ENCODE data around the gene ATN1. TPM values are rescaled to one million over a fixed set of nuclear protein-coding genes. Genes with fewer than 3 reads are reported as not detected.
A peak's percentile ranks its signal among the peaks of the same experiment; 100 is the strongest.

Gene ATN1
- total and polyA plus RNA-seq, 2 of the 8 experiments (the other 6 are each of a cell fraction or from before 2014, with no cell fraction given) = 20.6 to 73.4 TPM

- POLR2A ChIA-PET (ENCODE audit: partially characterized antibody) = interaction anchor here (0.9 to 44.0 kb wide), 10 partner anchors 14 to 453 kb away, joined by 3 to 1596 read pairs (median 22); partner anchors contain the start of genes C12orf57, CDCA3, EMG1 and ENO2
- TF ChIP-seq USF2 (IDR thresholded peaks at IDR 0.05; ENCODE audit: low read length) = no peak
Measured at GRCh38 chr12:6923851-6924250, 3.9 kb upstream of the ATN1 start.

More at GRCh38 chr12:6923851-6924250, 3.9 kb upstream of the ATN1 start:
- Histone ChIP-seq H2BK15ac (ENCODE audit: low read length) (no peak overlapping the region), H3K14ac (ENCODE audit: insufficient read length) (no peak overlapping the region), H2AK5ac (ENCODE audit: low read depth, low read length) (no peak overlapping the region), H2BK20ac (ENCODE audit: low read length) (no peak overlapping the region), H4K91ac (replicated peaks; ENCODE audit: insufficient read length, low read length) (no peak overlapping the region), H3K79me1 (ENCODE audit: low read depth, low read length) (no peaks in the 10 kb centered on the region; the same call in 1 of the 2 replicates), H2BK5ac (ENCODE audit: low read depth, low read length) (no peak overlapping the region), H3K23me2 (ENCODE audit: low read depth, low read length) (peaks cover 21% of the 10 kb centered on the region), H3K4me1 (replicated peaks in 1 of 4; ENCODE audit: control insufficient read depth in 3 of 4, insufficient read depth in 4 of 4, low read length in 3 of 4) (peaks cover 12 to 24% (median 16%) of the 10 kb centered on the region in 4 experiments), H3K18ac (ENCODE audit: extremely low read depth, low read length) (no peak overlapping the region), H3K56ac (replicated peaks; ENCODE audit: insufficient read length, low read depth, low read length) (no peak overlapping the region), H2BK120ac (replicated peaks; ENCODE audit: low read depth, low read length) (no peak overlapping the region), H3K4me2 (ENCODE audit: insufficient read depth in 1 of 2, low read depth in 2 of 2, low read length in 2 of 2) (peak overlapping the region; percentile 92 to 100; a peak in 3 of 4 replicates), H2BK12ac (ENCODE audit: low read depth, low read length) (no peak overlapping the region), H3K27me3 (replicated peaks in 1 of 4; ENCODE audit: control insufficient read depth in 3 of 4, extremely low read depth in 1 of 4, insufficient read depth in 3 of 4, low read length in 3 of 4) (no peaks in the 10 kb centered on the region), H4K20me1 (replicated peaks in 1 of 2; ENCODE audit: control insufficient read depth in 1 of 2, insufficient read depth in 2 of 2, low read length in 2 of 2) (peaks cover 2 to 4% of the 10 kb centered on the region in 2 experiments), H3K4me3 (ENCODE audit: extremely low read depth in 1 of 4, insufficient read depth in 2 of 4, low read depth in 3 of 4, low read length in 4 of 4) (no peak overlapping the region), H4K5ac (ENCODE audit: insufficient read length, low read depth, low read length) (no peak overlapping the region), H2AFZ (ENCODE audit: low read length) (no peak overlapping the region), H4K8ac (ENCODE audit: extremely low read depth, insufficient read depth, low read length) (no peak overlapping the region), H3K79me2 (ENCODE audit: control insufficient read depth in 1 of 2, insufficient read depth in 2 of 2, low read length in 2 of 2) (peaks cover 5% of the 10 kb centered on the region in 2 experiments), H3K27ac (ENCODE audit: low read depth, low read length) (no peak overlapping the region), H3K4ac (replicated peaks; ENCODE audit: insufficient read length, low read depth, low read length) (no peak overlapping the region), H3K36me3 (ENCODE audit: control insufficient read depth in 2 of 4, insufficient read depth in 4 of 4, low read length in 3 of 4) (peaks cover 19 to 47% (median 31%) of the 10 kb centered on the region in 4 experiments), H3K23ac (ENCODE audit: insufficient read length) (no peak overlapping the region), H3K9me3 (ENCODE audit: insufficient read depth in 2 of 2, low read depth in 1 of 2, low read length in 1 of 2) (no peaks in the 10 kb centered on the region), H3K9ac (replicated peaks in 1 of 4; ENCODE audit: extremely low read depth in 1 of 4, low read depth in 3 of 4, low read length in 3 of 4) (no peak overlapping the region; a peak in 2 of 7 replicates)
- DNase-seq (ENCODE audit: low read depth in 1 of 2, low spot score in 2 of 2) (no peak), FAIRE-seq (no peak)
- CTCF ChIA-PET (ENCODE audit: partially characterized antibody) = interaction anchor here (0.9 to 10.0 kb wide), 23 partner anchors 8 to 413 kb away, joined by 3 to 253 read pairs (median 5); partner anchors contain the start of genes C12orf57, ENO2, LPAR5 and LRRC23
- WGBS, 2 experiments (ENCODE audit: extremely low coverage in 1 of 2, insufficient coverage in 1 of 2, insufficient read length in 1 of 2, insufficient replicate concordance in 2 of 2, low coverage in 1 of 2, low lambda C conversion rate in 2 of 2, missing lambda C conversion rate in 1 of 2) = 91% methylated on average over 6 of the region's 6 CpGs; no CpG with 5 or more reads in 1 of the 2 experiments

Data from H1 (cell line).